GM19328 (cell line): ENCODE results near the gene FUOM.
"Not testable (repeated sequence)": the region's sequence is repeated elsewhere in the genome, so short reads cannot be mapped to it uniquely, and the experiment has no call there.

Experiments used
- ATAC-seq: cut with Tn5 transposase; IDR thresholded peaks from one replicate; pipeline ENCODE4 v1.9.1; 2021; ENCODE audit warnings: mild to moderate bottlenecking, moderate library complexity; ENCODE audit not compliant: unreplicated experiment

FUOM gene

DNA sequence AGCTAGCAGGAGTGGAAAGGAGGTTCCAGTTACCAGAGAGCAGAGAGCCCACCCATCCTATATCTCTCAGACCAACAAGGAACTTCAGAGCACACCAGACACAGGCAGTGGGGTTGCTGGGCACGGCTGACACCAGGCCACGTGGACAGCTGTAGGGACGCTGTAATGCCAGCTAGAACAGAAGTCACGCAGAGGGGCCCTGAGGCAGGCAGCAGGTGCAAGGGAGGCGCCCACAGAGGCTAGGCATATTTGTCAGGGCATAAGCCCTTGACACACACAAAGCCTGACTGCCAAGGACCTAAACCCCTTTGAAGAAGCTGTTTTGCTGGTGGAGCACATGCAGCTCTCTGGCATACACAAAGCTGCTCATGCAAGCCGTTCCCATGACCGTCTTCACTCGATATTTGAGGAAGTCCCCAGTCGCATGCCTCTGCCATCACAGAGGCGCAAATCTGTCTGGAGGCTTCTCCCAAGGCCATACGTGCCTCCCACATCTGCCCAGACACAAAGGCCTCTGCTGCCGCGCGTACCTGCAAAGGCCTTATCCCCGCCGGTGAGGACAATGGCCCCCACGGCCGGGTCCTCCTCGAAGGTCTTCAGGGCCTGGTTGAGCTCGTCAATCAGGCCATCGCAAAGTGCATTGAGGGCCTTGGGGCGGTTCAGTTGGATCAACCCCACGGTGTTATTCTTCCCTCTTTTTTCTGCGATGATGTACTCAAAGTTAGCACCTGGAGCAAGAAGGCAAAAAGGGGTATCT, 12.4 kb upstream of the FUOM start:
- no peak for ATAC-seq

DNA sequence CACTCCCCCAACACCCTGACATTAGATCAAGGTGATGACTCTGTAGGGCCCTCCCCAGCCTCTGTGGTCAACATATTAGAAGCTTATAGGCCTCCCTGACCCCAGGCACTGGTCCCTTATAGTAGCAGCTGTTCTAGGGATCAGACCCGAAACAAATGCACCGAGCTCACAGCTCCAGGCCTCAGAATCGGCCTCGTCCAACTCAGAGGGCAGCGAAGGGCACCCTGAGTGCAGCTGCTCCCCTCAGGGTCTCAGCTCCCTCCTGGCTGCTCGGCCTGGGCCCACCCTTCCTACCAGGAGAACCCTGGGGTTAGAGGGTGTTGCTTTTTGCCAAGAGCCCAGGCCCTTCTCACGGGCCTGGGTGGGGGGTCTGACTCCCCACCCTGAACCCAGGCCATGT, 10.3 kb upstream of the FUOM start:
- ATAC-seq: no peak

DNA sequence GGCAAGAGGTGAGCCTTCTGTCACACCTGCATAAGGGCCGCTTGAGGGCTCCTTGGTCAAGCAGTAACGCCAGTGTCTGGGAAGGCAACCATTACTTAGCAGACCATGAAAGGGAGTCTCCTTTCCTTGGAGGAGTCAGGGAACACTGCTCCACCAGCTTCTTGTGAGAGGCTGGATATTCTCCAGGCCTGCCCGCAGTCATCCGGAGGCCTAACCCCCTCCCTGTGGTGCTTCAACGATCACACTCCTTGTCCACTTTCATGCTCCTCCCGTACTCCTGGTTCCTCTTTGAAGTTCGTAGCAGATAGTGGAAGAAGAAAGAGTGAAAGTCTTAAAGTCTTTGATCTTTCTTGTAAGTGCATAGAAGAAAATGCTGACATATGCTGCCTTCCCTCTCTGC, 9.6 kb upstream of the FUOM start:
- ATAC-seq: not testable (repeated sequence)

DNA sequence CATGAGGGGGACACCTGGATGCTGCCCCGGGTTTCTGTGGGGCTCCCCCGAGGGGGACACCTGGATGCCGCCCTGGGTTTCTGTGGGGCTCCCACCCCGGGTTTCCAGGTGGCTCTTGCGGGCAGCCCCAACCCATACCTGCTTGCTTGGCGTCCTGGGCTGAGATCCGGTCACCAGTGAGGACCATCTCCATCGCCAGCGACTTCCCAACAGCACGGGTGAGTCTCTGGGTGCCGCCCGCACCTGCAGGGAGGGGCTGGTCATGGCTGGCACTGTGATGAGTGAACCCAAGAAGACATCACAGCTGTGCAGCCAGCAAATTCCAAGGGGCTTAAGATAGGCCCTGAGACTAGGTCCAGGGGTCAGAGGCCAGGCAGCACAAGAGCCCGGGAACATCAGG, 8.9 kb upstream of the FUOM start:
- no peak for ATAC-seq

DNA sequence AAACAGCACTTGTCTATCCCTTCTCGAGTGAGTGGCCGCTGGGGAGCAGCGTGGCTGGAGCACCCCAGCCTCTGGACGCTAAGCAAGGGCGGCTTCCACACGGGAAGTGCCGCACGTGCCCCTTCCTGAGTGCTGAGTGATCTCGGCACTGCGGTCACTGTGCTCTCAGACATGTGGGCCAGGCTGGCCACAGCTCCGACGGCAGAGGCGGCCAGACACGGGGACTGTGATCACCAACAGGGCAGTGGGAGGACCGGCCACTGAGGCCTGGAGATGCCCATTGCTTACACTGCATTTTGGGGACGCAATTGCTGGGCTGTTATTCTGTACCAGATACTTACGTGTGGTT, 8.3 kb upstream of the FUOM start:
- no peak for ATAC-seq

DNA sequence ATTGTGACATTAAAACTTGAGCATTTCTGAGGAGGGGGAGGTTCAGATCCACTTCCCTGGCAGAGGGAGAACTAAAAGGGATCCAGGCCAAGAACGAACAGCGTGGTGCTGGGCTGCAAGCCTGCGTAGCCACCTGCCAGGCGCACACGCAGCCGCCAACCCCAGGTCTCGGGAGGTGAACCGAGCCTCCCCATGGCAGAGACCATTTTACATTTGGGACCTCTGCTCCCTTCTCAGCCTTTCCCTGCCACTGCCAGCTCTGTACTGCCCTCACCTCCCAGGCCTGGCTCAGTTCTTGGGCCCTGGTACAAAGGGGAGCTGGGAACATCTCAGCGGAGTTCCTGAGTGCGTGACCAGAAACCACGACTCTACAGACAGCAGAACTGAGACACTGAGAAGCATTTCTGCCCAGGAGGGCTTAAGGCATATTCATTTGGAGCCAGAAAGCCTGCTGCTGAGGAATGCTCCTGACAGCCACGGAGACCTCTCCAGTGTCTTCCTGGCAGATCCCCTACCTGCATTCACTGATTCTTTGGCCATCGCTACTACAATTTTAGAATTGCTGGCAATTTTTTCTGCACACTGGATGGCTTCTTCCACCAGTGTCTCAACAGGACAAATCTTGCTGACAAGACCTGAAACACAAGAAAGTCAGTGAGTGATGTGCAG, 7.8 kb upstream of the FUOM start:
- no peak for ATAC-seq

DNA sequence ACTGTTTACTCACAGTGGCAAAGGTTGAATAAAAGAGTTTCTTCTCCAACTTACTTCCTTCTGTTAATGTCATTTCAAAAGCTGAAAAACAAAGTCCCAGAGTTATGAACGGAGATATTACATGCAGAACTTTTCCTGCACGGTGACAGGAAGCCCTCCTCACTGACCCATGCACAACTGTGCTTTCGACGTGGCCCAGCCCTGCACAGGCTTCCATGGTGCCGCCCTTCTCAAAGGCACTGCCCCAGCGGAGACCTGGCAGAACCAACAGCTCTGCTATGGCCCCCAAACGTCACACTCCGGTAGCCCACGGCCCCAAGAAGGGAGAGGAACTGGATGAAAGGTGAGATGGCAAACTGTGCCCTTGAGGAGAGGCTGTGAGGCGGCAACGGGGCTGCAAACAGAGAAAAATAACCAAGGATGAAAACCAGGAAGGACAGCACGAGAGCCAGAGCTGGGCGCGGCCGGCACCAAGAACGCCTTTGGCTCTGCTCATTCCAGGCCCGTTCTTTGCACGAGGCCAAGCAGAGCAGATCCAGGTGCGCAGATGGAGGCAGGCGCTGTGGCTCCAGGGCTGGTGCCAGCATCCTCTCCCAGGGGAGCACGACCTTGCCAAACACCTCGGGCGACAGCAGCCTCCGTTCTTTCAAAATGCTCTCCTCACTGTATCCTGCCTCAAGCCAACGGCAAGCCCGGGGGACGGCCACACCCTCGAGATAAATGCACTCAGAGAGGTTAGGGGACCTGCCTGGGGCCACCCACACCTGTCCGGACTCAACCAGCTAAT, 7.0 kb upstream of the FUOM start:
- no peak for ATAC-seq

DNA sequence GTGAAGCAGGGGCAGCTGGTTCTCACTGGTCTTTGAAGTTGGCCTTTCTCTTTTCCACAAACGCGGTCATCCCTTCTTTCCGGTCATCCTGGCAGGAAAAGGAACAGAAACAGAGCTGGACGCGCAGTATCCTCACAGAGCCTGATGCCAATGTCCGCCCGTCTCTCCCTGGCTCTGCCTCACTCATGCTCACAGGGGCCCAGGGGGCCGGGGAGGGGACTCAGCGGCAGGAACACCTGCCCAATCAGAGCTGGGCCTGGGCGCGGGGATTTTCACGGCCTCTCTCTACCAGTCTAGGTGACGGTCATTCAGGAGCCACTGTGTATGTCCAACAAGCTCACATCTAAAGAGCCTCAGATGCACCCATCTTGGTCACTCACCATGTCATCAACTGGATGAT, 5.0 kb upstream of the FUOM start:
- ATAC-seq: no peak

DNA sequence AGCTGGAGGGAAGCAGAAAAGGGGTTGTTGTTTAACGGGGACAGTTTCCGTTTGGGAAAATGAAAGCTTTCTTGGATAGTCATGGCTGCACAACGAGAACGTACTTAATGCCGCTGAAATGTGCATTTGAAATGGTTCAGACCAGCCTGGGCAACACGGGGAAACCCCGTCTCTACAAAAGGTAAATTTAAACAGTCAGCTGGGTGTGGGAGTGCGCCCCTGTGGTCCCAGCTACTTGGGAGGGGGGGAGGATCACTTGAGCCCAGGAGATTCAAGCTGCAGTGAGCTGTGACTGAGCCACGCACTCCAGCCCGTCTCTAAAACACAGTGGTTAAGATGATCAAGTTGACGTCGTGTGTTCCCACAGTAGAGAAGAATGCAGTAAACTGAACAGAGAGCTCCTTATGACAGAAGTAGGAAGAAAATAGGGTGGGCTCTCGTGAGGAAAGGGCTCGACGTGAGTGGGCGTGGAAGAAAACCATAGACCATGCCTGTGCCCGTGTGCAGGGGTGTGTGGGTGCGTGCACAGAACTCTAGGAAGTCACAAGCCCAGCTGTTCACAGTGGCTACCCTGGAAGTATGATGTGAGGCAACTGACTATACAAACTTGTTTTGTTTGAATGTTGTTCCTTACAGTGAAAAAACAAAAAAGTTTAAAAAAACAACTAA, 4.1 kb upstream of the FUOM start:
- ATAC-seq: no peak

DNA sequence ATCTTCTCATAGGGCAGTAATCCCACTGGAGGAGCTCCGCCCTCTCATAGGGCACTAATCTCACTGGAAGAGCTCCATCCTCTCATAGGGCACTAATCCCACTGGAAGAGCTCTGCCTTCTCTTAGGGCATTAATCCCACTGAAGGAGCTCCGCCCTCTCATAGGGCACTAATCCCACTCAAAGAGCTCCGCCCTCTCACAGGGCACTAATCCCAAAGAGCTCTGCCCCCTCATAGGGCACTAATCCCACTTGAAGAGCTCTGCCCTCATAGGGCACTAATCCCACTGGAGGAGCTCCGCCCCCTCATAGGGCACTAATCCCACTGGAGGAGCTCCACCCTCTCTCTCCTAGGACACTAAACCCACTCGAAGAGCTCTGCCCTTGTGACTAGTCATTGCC, 3.4 kb upstream of the FUOM start:
- ATAC-seq: no peak

DNA sequence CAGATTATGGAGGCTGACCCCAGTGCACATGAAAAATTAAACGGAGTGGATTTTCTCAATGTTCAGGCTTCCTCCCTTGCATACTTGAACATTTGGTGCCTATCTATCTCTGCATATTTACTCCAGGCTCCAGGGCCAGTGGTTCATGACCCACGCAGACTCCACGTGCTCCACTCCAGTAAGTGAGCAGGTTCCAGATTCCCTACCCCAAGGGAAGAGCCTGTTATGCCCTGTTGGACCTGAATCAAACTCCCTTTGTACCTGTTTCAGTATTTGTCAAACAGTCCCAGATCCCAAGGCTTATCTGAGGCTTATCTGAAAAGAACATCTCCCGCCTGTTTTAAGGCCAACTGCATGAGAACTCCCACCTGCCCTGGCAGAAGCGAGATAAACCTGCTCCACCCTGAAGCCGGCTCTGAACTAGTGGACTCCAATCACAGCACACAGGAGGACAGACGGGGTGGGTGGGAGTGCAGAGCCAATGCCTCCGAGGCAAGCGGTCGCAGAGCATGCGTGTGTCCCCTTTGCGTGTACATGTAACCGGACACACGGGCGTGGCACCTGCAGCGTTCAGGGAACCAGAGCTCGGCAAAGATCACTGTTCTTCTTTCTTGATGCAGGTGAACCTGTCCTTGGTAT, 2.3 kb upstream of the FUOM start:
- ATAC-seq: no peak

DNA sequence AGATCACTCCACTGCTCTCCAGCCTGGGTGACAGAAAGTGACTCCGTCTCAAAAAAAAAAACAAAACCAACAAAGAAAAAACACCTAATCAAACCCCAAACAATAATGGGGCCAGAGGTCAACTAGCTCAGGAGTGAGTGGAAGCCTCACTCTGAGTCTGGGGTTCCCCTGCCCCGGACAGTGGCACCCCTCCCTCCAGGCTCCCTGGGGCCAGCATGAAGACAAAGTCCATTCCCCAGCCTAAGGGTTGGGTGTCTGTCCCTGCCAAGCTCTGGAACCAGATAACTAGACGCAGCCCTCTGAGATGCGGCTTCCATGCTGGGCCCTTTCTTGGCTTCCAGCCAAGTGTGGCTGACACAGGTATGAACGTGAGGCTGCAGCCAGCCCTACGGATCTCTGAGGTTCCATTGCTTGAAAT, 1.7 kb upstream of the FUOM start:
- ATAC-seq: no peak

DNA sequence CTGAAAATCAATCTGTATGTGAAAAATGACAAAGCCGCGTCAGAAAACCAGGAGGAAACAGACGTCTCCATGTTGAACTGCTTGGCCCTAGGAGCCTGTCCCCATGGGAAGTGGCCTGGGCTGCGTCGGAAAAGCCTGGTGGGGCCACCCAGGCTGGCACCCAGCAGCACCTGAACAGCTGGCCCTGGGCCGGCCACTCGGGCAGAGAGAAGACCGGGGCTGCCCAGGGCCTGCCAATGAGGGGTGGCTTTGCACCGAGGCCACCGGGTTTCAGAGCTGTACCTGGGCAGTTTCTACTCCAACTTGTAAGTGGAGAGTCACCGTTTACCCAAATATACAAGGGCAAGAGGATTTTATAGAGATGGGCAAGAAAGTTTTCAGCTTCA, 1.1 kb upstream of the FUOM start:
- no peak for ATAC-seq

DNA sequence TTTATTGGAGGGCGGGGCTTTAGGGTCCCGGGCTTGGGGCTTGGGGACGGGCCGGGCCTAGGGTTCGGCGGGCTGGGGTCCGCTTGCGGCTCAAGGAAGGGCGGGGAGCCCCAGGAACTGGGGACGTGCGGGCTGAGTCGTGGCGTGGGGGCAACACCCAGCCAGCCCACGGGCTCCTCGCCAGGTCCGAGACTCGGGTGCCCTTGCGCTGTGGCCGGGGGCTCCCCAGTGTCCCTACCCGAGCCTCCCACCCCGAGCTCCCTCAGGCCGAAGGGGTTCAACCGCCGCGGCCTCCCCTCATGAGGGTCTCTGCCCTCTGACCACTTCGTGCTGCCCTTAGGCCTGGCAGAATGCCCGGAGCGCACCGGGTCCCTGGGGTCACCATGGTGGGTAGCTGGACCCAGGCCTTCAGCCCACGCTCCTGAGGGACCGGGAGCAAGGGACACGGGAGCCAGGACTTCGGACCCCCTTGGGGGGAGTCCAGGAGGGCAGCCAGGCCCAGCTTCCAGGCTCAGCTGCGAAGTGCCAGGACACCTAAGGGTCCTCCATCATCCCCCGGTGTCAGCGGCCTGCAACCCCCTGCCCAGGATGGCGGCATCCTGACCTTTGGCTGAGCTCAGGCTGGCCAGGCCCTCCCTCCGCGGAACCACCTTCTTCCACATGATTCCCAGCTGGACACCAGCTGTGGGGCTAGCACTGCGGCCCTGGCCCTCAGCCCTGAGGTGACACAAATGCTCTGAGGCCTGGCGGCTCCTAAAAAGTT, 524 bp upstream of the FUOM start:
- no peak for ATAC-seq

DNA sequence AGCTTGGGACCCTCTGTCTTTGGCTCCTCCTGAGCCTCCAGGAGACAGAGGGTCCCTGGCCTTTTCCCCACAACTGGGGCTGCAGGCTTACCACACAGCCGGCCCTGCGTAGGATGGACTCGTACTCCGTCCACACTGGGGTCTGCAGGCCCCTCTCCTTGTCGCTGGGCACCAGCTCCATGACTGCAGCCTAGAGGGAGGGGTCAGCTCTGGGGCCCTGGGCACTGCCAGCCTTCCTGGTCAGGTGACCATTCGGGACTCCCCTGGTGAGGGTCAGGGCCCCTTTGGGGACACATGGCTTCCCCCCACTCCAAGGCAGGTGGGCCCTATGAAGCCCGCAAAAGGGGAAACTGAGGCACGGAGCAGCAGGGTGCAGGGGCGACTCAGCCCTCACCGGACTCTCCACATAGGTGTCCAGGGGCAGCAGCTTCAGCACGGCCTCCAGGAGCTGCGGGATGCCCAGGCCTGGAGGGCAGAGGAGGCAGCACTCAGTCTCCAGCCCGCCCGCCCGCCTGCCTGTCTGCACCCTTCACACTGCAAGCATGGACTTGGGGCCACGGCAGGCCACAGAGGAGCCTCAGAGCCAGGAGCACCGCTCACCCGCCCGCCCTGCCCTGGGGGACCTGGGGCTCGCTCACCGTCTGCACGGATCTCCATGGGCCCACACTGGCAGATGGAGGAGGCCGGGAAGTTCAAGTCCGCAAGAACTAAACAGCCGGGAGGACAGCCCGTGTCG, 1.1 kb downstream of the FUOM start:
- ATAC-seq: no peak

DNA sequence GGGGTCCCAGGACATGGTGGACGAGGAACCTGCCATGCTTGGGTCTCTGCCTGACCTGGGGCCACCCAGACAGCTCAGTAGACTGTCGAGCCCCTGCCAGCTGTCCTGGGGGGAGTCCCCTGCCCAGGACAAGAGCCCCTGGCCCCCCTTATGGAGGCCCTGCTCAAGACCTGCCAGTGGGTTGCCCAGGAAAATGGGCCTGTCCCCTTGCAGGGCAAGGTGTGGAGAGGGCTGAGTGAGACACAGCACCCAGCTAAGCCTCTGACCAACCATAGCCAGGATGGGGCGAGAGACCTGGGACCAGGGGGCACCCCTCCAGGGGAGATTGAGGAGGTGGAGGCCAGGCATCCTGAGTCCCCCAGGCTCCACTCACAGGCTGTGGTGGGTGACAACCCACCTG, 1.8 kb downstream of the FUOM start:
- ATAC-seq: no peak

DNA sequence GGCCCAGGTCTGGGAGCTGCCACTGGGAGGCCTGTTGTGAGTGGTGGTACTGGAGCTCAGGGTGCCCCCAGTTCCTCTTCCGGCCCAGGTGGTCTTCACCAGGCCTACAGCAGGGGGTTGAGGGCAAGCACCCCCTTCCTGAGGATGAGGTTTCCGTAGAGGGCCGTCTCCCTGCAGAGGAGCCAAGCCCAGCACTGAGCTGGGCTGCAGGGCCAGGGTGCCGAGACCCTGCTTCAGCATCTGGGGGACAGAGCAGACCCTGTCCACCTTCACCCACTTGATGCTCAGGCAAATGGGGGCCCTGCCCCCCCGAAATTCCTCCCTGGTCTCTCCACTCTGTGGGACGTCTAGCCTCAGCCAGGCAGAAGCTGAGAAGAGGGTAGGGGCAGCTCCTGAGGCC, 2.6 kb downstream of the FUOM start:
- no peak for ATAC-seq

DNA sequence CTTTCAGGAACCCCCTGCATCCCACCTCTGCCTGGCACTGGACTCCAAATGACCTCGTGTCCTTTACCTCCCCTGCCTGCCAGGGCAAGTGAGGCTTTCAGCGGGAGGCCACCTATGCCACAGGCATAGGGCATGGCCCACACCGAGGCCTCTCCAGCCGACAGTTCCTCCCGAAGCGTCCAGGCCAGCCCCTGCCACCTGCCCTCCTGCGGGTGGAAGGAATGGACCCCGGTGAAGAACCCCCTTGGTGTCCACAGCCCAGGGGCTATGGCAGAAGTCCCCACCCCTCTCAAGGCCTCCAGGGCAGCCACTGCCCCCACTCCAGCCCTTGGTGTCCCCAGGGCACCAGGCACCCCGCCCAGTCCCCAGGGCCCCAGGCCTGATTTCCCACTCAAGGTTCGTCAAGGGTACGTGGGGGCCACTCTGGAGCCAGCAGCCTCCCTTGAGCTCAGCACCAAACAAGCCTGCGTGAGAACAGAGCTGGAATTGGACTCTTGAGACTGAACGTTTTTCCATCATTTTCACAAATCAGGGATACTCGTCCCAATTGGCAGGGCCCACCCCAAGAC, 3.1 kb downstream of the FUOM start:
- ATAC-seq: no peak

DNA sequence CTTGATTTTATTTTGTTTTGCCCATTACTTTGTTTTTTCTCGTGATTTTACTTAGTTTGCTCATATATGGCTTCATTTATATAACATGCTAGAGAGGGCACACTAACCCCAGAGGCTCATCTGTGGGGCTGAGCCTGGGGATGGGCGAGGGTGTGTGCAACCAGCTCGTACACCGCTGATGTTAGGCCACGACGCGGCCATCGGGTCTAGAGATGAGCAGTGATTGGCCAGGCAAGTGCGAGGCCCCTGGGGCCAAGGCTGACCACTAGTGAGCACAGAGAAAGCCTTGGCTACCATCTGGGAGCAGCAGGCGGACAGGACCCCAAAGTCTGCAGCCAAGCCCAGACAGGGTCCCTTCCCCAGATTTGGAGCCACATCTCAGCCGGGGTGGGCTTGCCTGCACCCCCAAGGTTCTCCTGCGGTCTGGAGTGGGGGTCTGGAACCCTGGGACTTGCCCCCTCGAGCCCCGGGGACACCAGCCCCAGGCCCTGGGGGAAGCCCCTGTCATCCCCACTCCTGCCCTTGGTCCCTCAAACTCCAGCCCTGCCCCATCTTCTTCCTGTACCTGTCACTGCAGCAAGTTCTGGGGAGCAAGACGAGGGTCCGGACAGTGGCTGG, 3.7 kb downstream of the FUOM start:
- no peak for ATAC-seq
